Neural cell (in vitro differentiated cells): Measurements from ENCODE around the gene TRAK1.

Experiments
- EP300 ChIP-seq: fragments of 450-650 bp; conservative IDR thresholded peaks from 2 replicates; pipeline ENCODE4 v1.6.1; 2014; ENCODE audit warnings: antibody characterized with exemption, mild to moderate bottlenecking, moderate library complexity; ENCODE audit not compliant: poor library complexity, severe bottlenecking
- EZH2 ChIP-seq: fragments of 200-600, 300-800 bp; shearing (Covaris generic), sonication (generic); IDR thresholded peaks from 2 replicates; pipeline ENCODE4 v1.6.1; 2014; ENCODE audit warnings: antibody characterized with exemption, low read length, borderline replicate concordance, mild to moderate bottlenecking; ENCODE audit not compliant: insufficient read depth, poor library complexity, severe bottlenecking
- MXI1 ChIP-seq: fragments of 450-650 bp; conservative IDR thresholded peaks from 2 replicates; pipeline ENCODE4 v1.6.1; 2014; ENCODE audit warnings: antibody characterized with exemption, mild to moderate bottlenecking; ENCODE audit not compliant: poor library complexity, severe bottlenecking
- POLR2AphosphoS5 ChIP-seq: IDR thresholded peaks from 2 replicates; pipeline ENCODE4 v1.6.1; 2012
- SMC3 ChIP-seq: fragments of 450-650 bp; conservative IDR thresholded peaks from 2 replicates; pipeline ENCODE4 v1.6.1; 2014; ENCODE audit warnings: antibody characterized with exemption, mild to moderate bottlenecking, moderate library complexity; ENCODE audit not compliant: poor library complexity
- TAF1 ChIP-seq: IDR thresholded peaks from 2 replicates; pipeline ENCODE4 v1.6.1; 2012; ENCODE audit warnings: low read depth
- TF ChIP-seq, protein P1 (sequence below): fragments of 450-650 bp; IDR thresholded peaks from 2 replicates; pipeline ENCODE4 v1.5.1; 2014; ENCODE audit warnings: antibody characterized with exemption, mild to moderate bottlenecking, moderate library complexity; ENCODE audit not compliant: poor library complexity, severe bottlenecking
- TF ChIP-seq, protein P2 (sequence below): IDR thresholded peaks from 2 replicates; pipeline ENCODE4 v1.6.1; 2012; ENCODE audit warnings: borderline replicate concordance

DNA sequence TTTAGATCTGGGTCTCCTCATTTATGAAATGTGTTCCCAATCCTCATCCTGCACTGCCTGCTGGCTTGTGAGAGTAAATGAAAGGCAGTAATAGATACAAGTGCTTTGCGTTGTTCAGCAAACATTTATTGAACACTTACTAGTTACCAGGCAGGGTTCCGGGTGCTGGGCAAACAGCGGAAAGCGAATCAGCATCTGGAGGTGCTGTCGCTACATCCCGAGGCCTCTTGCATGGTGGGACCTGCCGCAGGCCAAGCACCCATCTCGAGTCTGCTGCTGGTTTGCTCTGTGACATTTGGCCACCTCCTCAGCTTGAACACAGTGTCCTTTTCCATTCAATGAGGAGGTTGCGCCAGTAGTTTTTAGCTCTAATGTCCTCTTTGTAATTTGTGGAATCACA, 24.8 kb downstream of the TRAK1 start:
- TF ChIP-seq MXI1 (no peak), EP300 (no peak), POLR2AphosphoS5 (no peak), EZH2 (no peak), SMC3 (no peak), TAF1 (no peak)
- TF ChIP-seq, protein P1, sequence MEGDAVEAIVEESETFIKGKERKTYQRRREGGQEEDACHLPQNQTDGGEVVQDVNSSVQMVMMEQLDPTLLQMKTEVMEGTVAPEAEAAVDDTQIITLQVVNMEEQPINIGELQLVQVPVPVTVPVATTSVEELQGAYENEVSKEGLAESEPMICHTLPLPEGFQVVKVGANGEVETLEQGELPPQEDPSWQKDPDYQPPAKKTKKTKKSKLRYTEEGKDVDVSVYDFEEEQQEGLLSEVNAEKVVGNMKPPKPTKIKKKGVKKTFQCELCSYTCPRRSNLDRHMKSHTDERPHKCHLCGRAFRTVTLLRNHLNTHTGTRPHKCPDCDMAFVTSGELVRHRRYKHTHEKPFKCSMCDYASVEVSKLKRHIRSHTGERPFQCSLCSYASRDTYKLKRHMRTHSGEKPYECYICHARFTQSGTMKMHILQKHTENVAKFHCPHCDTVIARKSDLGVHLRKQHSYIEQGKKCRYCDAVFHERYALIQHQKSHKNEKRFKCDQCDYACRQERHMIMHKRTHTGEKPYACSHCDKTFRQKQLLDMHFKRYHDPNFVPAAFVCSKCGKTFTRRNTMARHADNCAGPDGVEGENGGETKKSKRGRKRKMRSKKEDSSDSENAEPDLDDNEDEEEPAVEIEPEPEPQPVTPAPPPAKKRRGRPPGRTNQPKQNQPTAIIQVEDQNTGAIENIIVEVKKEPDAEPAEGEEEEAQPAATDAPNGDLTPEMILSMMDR, result no peak
- TF ChIP-seq, protein P2, sequence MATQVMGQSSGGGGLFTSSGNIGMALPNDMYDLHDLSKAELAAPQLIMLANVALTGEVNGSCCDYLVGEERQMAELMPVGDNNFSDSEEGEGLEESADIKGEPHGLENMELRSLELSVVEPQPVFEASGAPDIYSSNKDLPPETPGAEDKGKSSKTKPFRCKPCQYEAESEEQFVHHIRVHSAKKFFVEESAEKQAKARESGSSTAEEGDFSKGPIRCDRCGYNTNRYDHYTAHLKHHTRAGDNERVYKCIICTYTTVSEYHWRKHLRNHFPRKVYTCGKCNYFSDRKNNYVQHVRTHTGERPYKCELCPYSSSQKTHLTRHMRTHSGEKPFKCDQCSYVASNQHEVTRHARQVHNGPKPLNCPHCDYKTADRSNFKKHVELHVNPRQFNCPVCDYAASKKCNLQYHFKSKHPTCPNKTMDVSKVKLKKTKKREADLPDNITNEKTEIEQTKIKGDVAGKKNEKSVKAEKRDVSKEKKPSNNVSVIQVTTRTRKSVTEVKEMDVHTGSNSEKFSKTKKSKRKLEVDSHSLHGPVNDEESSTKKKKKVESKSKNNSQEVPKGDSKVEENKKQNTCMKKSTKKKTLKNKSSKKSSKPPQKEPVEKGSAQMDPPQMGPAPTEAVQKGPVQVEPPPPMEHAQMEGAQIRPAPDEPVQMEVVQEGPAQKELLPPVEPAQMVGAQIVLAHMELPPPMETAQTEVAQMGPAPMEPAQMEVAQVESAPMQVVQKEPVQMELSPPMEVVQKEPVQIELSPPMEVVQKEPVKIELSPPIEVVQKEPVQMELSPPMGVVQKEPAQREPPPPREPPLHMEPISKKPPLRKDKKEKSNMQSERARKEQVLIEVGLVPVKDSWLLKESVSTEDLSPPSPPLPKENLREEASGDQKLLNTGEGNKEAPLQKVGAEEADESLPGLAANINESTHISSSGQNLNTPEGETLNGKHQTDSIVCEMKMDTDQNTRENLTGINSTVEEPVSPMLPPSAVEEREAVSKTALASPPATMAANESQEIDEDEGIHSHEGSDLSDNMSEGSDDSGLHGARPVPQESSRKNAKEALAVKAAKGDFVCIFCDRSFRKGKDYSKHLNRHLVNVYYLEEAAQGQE, result no peak
